GM06990 (cell line): ENCODE data around the gene FYB1.

Experiments used
- DNase-seq: peaks from one replicate; pipeline ENCODE4 v3.0.0-alpha.2; 2011; ENCODE audit not compliant: insufficient read length; ENCODE audit errors: extremely low read depth
- H3K27me3 ChIP-seq: replicated peaks from 2 replicates; pipeline ENCODE4 v1.6.0; 2011; ENCODE audit warnings: low read length; ENCODE audit not compliant: control insufficient read depth, insufficient read depth
- H3K36me3 ChIP-seq: 2 replicates; pipeline ENCODE4 v1.5.1; 2011; ENCODE audit warnings: low read length; ENCODE audit not compliant: control insufficient read depth, insufficient read depth
- H3K4me3 ChIP-seq: replicated peaks from 2 replicates; pipeline ENCODE4 v1.5.1; 2011; ENCODE audit warnings: low read depth, mild to moderate bottlenecking, control low read depth, low read length
- CTCF ChIP-seq: IDR thresholded peaks from 2 replicates; pipeline ENCODE4 v1.5.1; 2011; ENCODE audit warnings: low read length, control low read depth, mild to moderate bottlenecking, inconsistent platforms; ENCODE audit not compliant: insufficient read depth, poor library complexity, severe bottlenecking

FYB1 gene

GRCh38 chr5:39115644-39116343 lies 103.6 kb downstream of the FYB1 start:
- DNase-seq: no peak
- no peak for TF ChIP-seq CTCF
- H3K27me3 ChIP-seq: no peaks in the 10 kb centered on the region
- no peaks in the 10 kb centered on the region for H3K36me3 ChIP-seq
- no peak overlapping the region for H3K4me3 ChIP-seq

- no peak for TF ChIP-seq CTCF
- Histone ChIP-seq H3K4me3 (no peak overlapping the region), H3K36me3 (no peaks in the 10 kb centered on the region), H3K27me3 (no peaks in the 10 kb centered on the region)
- no peak for DNase-seq
These were observed 105.2 kb downstream of the FYB1 start for GRCh38 chr5:39114155-39114554.

- no peak for TF ChIP-seq CTCF
- no peaks in the 10 kb centered on the region for H3K27me3 ChIP-seq
- no peak overlapping the region for H3K4me3 ChIP-seq
- no peaks in the 10 kb centered on the region for H3K36me3 ChIP-seq
- DNase-seq: no peak
These were observed 105.9 kb downstream of the FYB1 start for GRCh38 chr5:39113354-39113953.

- no peak overlapping the region for H3K4me3 ChIP-seq
- DNase-seq: no peak
- H3K36me3 ChIP-seq: no peaks in the 10 kb centered on the region
- no peaks in the 10 kb centered on the region for H3K27me3 ChIP-seq
- TF ChIP-seq CTCF: no peak
These were observed 109.8 kb downstream of the FYB1 start for GRCh38 chr5:39109606-39110005.

- Histone ChIP-seq H3K4me3 (no peak overlapping the region), H3K36me3 (no peaks in the 10 kb centered on the region), H3K27me3 (no peaks in the 10 kb centered on the region)
- no peak for DNase-seq
- no peak for TF ChIP-seq CTCF
These were observed 110.4 kb downstream of the FYB1 start for GRCh38 chr5:39108987-39109386.
